GM12891 (cell line): ENCODE results near the gene PEX7.

Source experiments
- POLR2A ChIP-seq: IDR thresholded peaks from 2 replicates; pipeline ENCODE4 v1.6.1; 2011; ENCODE audit warnings: low read depth, low read length, control low read depth
- POLR2AphosphoS5 ChIP-seq: IDR thresholded peaks from 2 replicates; pipeline ENCODE4 v1.6.1; 2011; ENCODE audit warnings: low read depth, low read length, control low read depth
- TAF1 ChIP-seq: IDR thresholded peaks from 2 replicates; pipeline ENCODE4 v1.6.1; 2011; ENCODE audit warnings: low read depth, low read length, control low read depth

GRCh38 chr6:136922685-136923006 lies 100.3 kb downstream of the PEX7 start:
- TF ChIP-seq POLR2A = no peak
- no peak for TF ChIP-seq POLR2AphosphoS5
- TF ChIP-seq TAF1 = no peak
